ENCODE measurements around the gene NCBP1.

DNA sequence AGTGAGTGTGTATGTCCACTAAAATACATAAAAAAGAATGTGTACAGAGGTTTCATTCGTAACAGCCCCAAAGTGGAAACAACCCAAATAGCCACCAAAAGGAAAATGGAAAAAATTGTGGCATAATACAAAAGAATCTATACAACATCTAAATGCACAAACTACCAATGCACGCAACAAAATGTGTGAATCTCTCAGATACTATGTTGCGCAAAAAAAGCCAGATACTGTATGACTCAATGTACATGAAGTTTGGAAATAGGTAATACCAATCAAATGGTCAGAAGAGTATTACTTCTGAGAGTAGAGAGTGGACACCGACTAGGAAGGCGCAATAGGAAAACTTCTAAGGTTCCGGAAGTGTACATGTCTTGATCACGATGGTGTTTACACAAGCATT, 61.1 kb downstream of the NCBP1 start:
- TF ChIP-seq CTCF (IDR thresholded peaks at IDR 0.05 in 2 of 3, conservative IDR thresholded peaks at IDR 0.05 in 1 of 3; ENCODE audit: insufficient read depth in 2 of 3, low read depth in 1 of 3, low read length in 3 of 3) (no peak), PREB (CRISPR knock-in tag; IDR thresholded peaks at IDR 0.05) (no peak), ZZZ3 (IDR thresholded peaks at IDR 0.05) (no peak), TOE1 (IDR thresholded peaks at IDR 0.05; ENCODE audit: borderline replicate concordance) (no peak), TOE1 (CRISPR knock-in tag; IDR thresholded peaks at IDR 0.05; ENCODE audit: borderline replicate concordance, low read depth) (no peak), LEF1 (IDR thresholded peaks at IDR 0.05) (no peak), BRD9 (IDR thresholded peaks at IDR 0.05; ENCODE audit: low read depth, partially characterized antibody) (no peak), CBFB (CRISPR knock-in tag; IDR thresholded peaks at IDR 0.05) (no peak), E2F3 (CRISPR knock-in tag; IDR thresholded peaks at IDR 0.05) (no peak)
- TF ChIP-seq, protein P1, sequence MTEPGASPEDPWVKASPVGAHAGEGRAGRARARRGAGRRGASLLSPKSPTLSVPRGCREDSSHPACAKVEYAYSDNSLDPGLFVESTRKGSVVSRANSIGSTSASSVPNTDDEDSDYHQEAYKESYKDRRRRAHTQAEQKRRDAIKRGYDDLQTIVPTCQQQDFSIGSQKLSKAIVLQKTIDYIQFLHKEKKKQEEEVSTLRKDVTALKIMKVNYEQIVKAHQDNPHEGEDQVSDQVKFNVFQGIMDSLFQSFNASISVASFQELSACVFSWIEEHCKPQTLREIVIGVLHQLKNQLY (CRISPR knock-in tag; conservative IDR thresholded peaks at IDR 0.05), result no peak
- TF ChIP-seq, protein P2, sequence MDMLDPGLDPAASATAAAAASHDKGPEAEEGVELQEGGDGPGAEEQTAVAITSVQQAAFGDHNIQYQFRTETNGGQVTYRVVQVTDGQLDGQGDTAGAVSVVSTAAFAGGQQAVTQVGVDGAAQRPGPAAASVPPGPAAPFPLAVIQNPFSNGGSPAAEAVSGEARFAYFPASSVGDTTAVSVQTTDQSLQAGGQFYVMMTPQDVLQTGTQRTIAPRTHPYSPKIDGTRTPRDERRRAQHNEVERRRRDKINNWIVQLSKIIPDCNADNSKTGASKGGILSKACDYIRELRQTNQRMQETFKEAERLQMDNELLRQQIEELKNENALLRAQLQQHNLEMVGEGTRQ (CRISPR knock-in tag; IDR thresholded peaks at IDR 0.05), result no peak
- TF ChIP-seq, protein P3, sequence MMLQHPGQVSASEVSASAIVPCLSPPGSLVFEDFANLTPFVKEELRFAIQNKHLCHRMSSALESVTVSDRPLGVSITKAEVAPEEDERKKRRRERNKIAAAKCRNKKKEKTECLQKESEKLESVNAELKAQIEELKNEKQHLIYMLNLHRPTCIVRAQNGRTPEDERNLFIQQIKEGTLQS (IDR thresholded peaks at IDR 0.05), result no peak; the same call in 1 of the 2 replicates
- TF ChIP-seq, protein P3 (CRISPR knock-in tag; conservative IDR thresholded peaks at IDR 0.05), result no peak
